Gastrocnemius medialis (tissue), 4 donors: Measurements from ENCODE around the gene RCAN3.

Experiments
- POLR2A ChIP-seq, 2 donors: fragments of 450-650 bp; IDR thresholded peaks; one replicate each; pipeline ENCODE4 v1.6.1; 2017; ENCODE audit warnings: antibody characterized with exemption in 2 of 2, mild to moderate bottlenecking in 2 of 2, moderate library complexity in 2 of 2
- TF ChIP-seq, protein P1 (sequence below), 5 experiments: fragments of 450-650 bp in 3 of 5; fragments of 200-600 bp in 2 of 5; sonication (generic) in 2 of 5; IDR thresholded peaks in 4 of 5; conservative IDR thresholded peaks in 1 of 5; 1 replicate in 4 of 5; 2 replicates in 1 of 5; pipeline ENCODE4 v1.5.1; 2016 to 2019; ENCODE audit warnings: antibody characterized with exemption in 5 of 5, mild to moderate bottlenecking in 3 of 5, moderate library complexity in 3 of 5

DNA sequence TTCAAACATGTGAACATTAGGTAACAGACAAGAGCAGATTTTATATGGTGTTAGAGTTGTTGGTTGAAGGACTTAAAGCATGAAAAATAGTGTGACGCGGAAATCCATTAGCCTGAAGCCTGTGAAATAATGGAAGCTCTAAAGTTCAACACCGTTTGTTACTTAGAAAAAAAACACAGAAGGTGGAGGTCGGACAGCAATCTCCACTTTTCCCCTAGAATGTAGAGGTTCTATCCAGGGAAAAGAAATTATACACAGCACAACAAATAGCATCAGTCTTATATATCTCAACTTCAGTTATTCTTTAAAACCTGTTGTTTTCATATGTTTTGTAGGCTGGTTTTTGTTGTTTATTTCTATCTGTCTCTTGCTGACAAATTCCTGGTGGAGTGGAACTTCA, 1.9 kb downstream of the RCAN3 start:
- TF ChIP-seq, protein P1, sequence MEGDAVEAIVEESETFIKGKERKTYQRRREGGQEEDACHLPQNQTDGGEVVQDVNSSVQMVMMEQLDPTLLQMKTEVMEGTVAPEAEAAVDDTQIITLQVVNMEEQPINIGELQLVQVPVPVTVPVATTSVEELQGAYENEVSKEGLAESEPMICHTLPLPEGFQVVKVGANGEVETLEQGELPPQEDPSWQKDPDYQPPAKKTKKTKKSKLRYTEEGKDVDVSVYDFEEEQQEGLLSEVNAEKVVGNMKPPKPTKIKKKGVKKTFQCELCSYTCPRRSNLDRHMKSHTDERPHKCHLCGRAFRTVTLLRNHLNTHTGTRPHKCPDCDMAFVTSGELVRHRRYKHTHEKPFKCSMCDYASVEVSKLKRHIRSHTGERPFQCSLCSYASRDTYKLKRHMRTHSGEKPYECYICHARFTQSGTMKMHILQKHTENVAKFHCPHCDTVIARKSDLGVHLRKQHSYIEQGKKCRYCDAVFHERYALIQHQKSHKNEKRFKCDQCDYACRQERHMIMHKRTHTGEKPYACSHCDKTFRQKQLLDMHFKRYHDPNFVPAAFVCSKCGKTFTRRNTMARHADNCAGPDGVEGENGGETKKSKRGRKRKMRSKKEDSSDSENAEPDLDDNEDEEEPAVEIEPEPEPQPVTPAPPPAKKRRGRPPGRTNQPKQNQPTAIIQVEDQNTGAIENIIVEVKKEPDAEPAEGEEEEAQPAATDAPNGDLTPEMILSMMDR (IDR thresholded peaks at IDR 0.05 in 4 of 5, conservative IDR thresholded peaks at IDR 0.05 in 1 of 5): no peak
- TF ChIP-seq POLR2A (IDR thresholded peaks at IDR 0.05): no peak
